Thyroid gland (tissue), 4 donors: Measurements from ENCODE around the gene BTNL8. TPM values are rescaled to one million over a fixed set of nuclear protein-coding genes. Genes with fewer than 3 reads are reported as not detected.

Experiments used
- DNase-seq, 2 donors: peaks; one replicate each; pipeline ENCODE4 v3.0.0-alpha.2; 2019
- H3K27ac ChIP-seq, 3 donors: fragments of 200-600 bp; sonication (generic); 1 replicate in 2 of 3; 2 replicates in 1 of 3; pipeline ENCODE4 v1.5.1; 2016 to 2019; ENCODE audit warnings: mild to moderate bottlenecking in 1 of 3, moderate library complexity in 1 of 3
- H3K27me3 ChIP-seq: fragments of 200-600 bp; sonication (generic); one replicate; pipeline ENCODE4 v1.5.1; 2019
- H3K36me3 ChIP-seq, 2 donors: fragments of 200-600 bp; sonication (generic); one replicate each; pipeline ENCODE4 v1.5.1; 2016 to 2019
- H3K4me1 ChIP-seq, 2 donors: fragments of 200-600 bp; sonication (generic); one replicate each; pipeline ENCODE4 v1.5.1; 2017 to 2019
- H3K4me3 ChIP-seq, 3 donors: fragments of 200-600 bp; sonication (generic); replicated peaks in 1 of 3; 1 replicate in 2 of 3; 2 replicates in 1 of 3; pipeline ENCODE4 v1.5.1; 2016; ENCODE audit warnings: mild to moderate bottlenecking in 1 of 3
- H3K9me3 ChIP-seq: fragments of 200-600 bp; sonication (generic); one replicate; pipeline ENCODE4 v1.5.1; 2017
- CTCF ChIP-seq, 6 experiments: fragments of 200-600 bp in 3 of 6; fragments of 450-650 bp in 3 of 6; sonication (generic) in 3 of 6; IDR thresholded peaks; one replicate each; pipeline ENCODE4 v1.5.1; 2016 to 2019; ENCODE audit warnings: antibody characterized with exemption in 6 of 6, mild to moderate bottlenecking in 2 of 6, inconsistent platforms in 1 of 6, moderate library complexity in 1 of 6
- POLR2A ChIP-seq, 2 donors: fragments of 450-650 bp; IDR thresholded peaks; one replicate each; pipeline ENCODE4 v1.6.1; 2017; ENCODE audit warnings: antibody characterized with exemption in 2 of 2, mild to moderate bottlenecking in 2 of 2, moderate library complexity in 1 of 2
- WGBS, 2 donors: methylation state at CpG; one replicate each; pipeline ENCODE4 v1.1.5; 2017; 5-methylcytosine and 5-hydroxymethylcytosine counted together
- intact Hi-C: fragments of 100-400 bp; cut with DNase I; formaldehyde crosslinking; loops from one replicate; pipeline ENCODE4 v1.15.1; 2023
- total RNA-seq, 4 donors: library from RNA; depleted of rRNA; stranded (reverse); fragments of >200 nt; gene quantifications; one replicate each; pipeline ENCODE4 v1.2.3, GENCODE V29; 2016

Gene BTNL8
- total RNA-seq, 4 donors from 2014 or later, result 0.89 to 7.1 (median 2.8) TPM

GRCh38 chr5:180977852-180978251 lies 78.9 kb downstream of the BTNL8 start:
- H3K4me3 ChIP-seq, result no peak overlapping the region
- no peaks in the 10 kb centered on the region for H3K9me3 ChIP-seq
- TF ChIP-seq CTCF (IDR thresholded peaks at IDR 0.05), result no peak
- TF ChIP-seq POLR2A (IDR thresholded peaks at IDR 0.05), result no peak
- no peaks in the 10 kb centered on the region for H3K27me3 ChIP-seq
- no peaks in the 10 kb centered on the region for H3K4me1 ChIP-seq
- intact Hi-C loops, result no loop called here
- DNase-seq, result peak; percentile 2 to 31
- no peak overlapping the region for H3K27ac ChIP-seq
- WGBS, 2 donors, result 17 to 30% methylated on average over 1 of the region's 1 CpG
- no peaks in the 10 kb centered on the region for H3K36me3 ChIP-seq

GRCh38 chr5:180982008-180982741 lies 83.2 kb downstream of the BTNL8 start:
- Histone ChIP-seq H3K4me1 (no peaks in the 10 kb centered on the region), H3K27me3 (no peaks in the 10 kb centered on the region), H3K4me3 (no peak overlapping the region), H3K27ac (no peak overlapping the region), H3K9me3 (no peaks in the 10 kb centered on the region), H3K36me3 (no peaks in the 10 kb centered on the region)
- intact Hi-C loops, result no loop called here
- no peak for TF ChIP-seq POLR2A (IDR thresholded peaks at IDR 0.05)
- WGBS, 2 donors, result 71 to 73% methylated on average over 23 of the region's 23 CpGs
- DNase-seq, result no peak

- Histone ChIP-seq H3K36me3 (no peaks in the 10 kb centered on the region), H3K4me1 (no peaks in the 10 kb centered on the region), H3K27ac (no peak overlapping the region), H3K4me3 (no peak overlapping the region), H3K27me3 (no peaks in the 10 kb centered on the region), H3K9me3 (no peaks in the 10 kb centered on the region)
- no peak for DNase-seq
- intact Hi-C loops, result no loop called here
- WGBS, 2 donors, result 100% methylated on average over 2 of the region's 2 CpGs
- TF ChIP-seq POLR2A (IDR thresholded peaks at IDR 0.05) (no peak), CTCF (IDR thresholded peaks at IDR 0.05) (no peak)
These were observed 89.1 kb downstream of the BTNL8 start for GRCh38 chr5:180988016-180988415.

GRCh38 chr5:180988592-180988991 lies 89.6 kb downstream of the BTNL8 start, which contains the start of gene BTNL3:
TSS of gene BTNL3 (plus strand) at chr5:180988846. CDS start at chr5:180989029, 183 bp downstream.
- TF ChIP-seq POLR2A (IDR thresholded peaks at IDR 0.05) (no peak), CTCF (IDR thresholded peaks at IDR 0.05) (no peak)
- intact Hi-C loops, result no loop called here
- H3K4me3 ChIP-seq, result no peak within 1 kb of the TSS
- no peak within 1 kb of the TSS for H3K27ac ChIP-seq
- no peaks in the 10 kb centered on the region for H3K36me3 ChIP-seq
- no peaks in the 10 kb centered on the region for H3K9me3 ChIP-seq
- H3K4me1 ChIP-seq, result no peaks in the 10 kb centered on the region
- 87 to 100% methylated on average over 1 to 5 of the region's 5 CpGs for WGBS, 2 donors
- no peak for DNase-seq
- no peaks in the 10 kb centered on the region for H3K27me3 ChIP-seq

DNA sequence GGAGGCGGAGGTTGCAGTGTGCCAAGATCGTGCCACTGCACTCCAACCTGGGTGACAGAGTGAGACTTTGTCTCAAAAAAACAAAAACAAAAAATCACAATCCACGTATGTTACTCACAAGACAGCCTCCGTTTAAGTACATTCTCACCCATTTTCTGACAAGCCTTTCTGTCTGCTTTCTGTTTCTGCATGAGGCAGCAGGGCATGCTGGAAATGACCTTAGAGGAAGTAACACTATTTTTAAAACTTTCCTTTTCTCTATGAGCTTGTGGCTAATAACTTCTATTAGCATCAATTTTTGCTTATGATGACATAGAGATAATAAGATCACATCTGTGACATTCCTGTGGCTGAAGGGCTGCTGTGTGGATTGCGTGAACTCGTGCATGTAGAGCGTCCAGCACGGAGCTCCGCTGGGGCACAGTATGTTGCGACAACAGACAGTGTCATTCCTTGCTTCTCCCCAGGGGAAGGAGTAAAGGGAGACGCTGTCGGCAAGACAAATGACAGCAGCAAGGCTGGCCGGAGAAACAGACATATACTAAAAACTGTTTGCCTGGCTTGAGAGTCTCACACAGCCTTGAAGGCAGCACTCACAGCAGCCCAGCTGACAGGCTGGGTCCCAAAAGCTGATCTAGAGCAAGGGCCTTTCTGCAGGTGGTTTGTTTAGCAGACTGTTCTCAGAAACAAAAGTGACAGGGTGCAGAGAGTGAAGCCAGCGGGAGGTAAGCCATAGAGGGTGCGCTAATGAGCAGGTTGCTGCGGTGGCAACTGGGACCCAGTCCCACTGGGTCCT lies 91.3 kb downstream of the BTNL8 start:
- WGBS, 2 donors, result 58 to 64% methylated on average over 16 of the region's 16 CpGs
- Histone ChIP-seq H3K9me3 (no peaks in the 10 kb centered on the region), H3K4me3 (no peak overlapping the region), H3K27ac (no peak overlapping the region), H3K27me3 (no peaks in the 10 kb centered on the region), H3K4me1 (no peaks in the 10 kb centered on the region), H3K36me3 (no peaks in the 10 kb centered on the region)
- DNase-seq, result no peak
- TF ChIP-seq CTCF (IDR thresholded peaks at IDR 0.05) (no peak), POLR2A (IDR thresholded peaks at IDR 0.05) (no peak)
- intact Hi-C loops, result no loop called here
